Astrocyte (in vitro differentiated cells and primary cell): ENCODE results near the gene IL1R1. TPM values are rescaled to one million over a fixed set of nuclear protein-coding genes. Genes with fewer than 3 reads are reported as not detected.

ENCODE experiments used
- DNase-seq: peaks from one replicate; pipeline ENCODE4 v3.0.0-alpha.2; 2010; ENCODE audit warnings: low read depth
- FAIRE-seq: peaks from 2 replicates; lab custom pipeline; 2011; peaks lifted over from hg19 to GRCh38; lab: Jason Lieb, UNC
- H2AFZ ChIP-seq: 2 replicates; pipeline ENCODE4 v1.6.0; 2012; ENCODE audit warnings: low read depth, low read length, inconsistent platforms
- H3K27ac ChIP-seq: 2 replicates; pipeline ENCODE4 v1.5.1; 2011; ENCODE audit warnings: low read depth, low read length, inconsistent platforms
- H3K27me3 ChIP-seq: 2 replicates; pipeline ENCODE4 v1.6.0; 2011; ENCODE audit warnings: low read length, inconsistent platforms; ENCODE audit not compliant: insufficient read depth
- H3K36me3 ChIP-seq: 2 replicates; pipeline ENCODE4 v1.5.1; 2011; ENCODE audit warnings: low read length, inconsistent platforms; ENCODE audit not compliant: insufficient read depth
- H3K4me1 ChIP-seq: 2 replicates; pipeline ENCODE4 v1.5.1; 2011; ENCODE audit warnings: low read length, inconsistent platforms; ENCODE audit not compliant: insufficient read depth
- H3K4me2 ChIP-seq: 2 replicates; pipeline ENCODE4 v1.6.0; 2012; ENCODE audit warnings: low read length, inconsistent platforms
- H3K4me3 ChIP-seq: 2 replicates; pipeline ENCODE4 v1.5.1; 2011; ENCODE audit warnings: low read depth, mild to moderate bottlenecking, low read length, inconsistent platforms; ENCODE audit not compliant: insufficient read depth
- H3K79me2 ChIP-seq: 2 replicates; pipeline ENCODE4 v1.6.0; 2012; ENCODE audit warnings: mild to moderate bottlenecking, low read length, inconsistent platforms; ENCODE audit not compliant: insufficient read depth
- H3K9ac ChIP-seq: 2 replicates; pipeline ENCODE4 v1.6.0; 2012; ENCODE audit warnings: mild to moderate bottlenecking, low read length, inconsistent platforms
- H3K9me3 ChIP-seq: 2 replicates; pipeline ENCODE4 v1.5.1; 2012; ENCODE audit warnings: low read depth, mild to moderate bottlenecking, low read length, inconsistent platforms; ENCODE audit not compliant: insufficient read depth
- H4K20me1 ChIP-seq: 2 replicates; pipeline ENCODE4 v1.6.0; 2012; ENCODE audit warnings: low read length, inconsistent platforms; ENCODE audit not compliant: insufficient read depth
- H3K27ac Mint-ChIP-seq: one replicate; pipeline ENCODE4 v1.8.0; 2021; ENCODE audit warnings: mild to moderate bottlenecking, mixed read lengths; ENCODE audit not compliant: unreplicated experiment
- H3K27me3 Mint-ChIP-seq: one replicate; pipeline ENCODE4 v1.8.0; 2021; ENCODE audit warnings: low read depth, mixed read lengths; ENCODE audit not compliant: unreplicated experiment
- H3K36me3 Mint-ChIP-seq: one replicate; pipeline ENCODE4 v1.8.0; 2021; ENCODE audit warnings: low read depth, mixed read lengths; ENCODE audit not compliant: unreplicated experiment
- H3K4me1 Mint-ChIP-seq: one replicate; pipeline ENCODE4 v1.8.0; 2021; ENCODE audit warnings: low read depth, mixed read lengths; ENCODE audit not compliant: unreplicated experiment
- H3K4me3 Mint-ChIP-seq: one replicate; pipeline ENCODE4 v1.8.0; 2021; ENCODE audit warnings: mild to moderate bottlenecking, moderate library complexity, mixed read lengths; ENCODE audit not compliant: unreplicated experiment
- H3K9me3 Mint-ChIP-seq: one replicate; pipeline ENCODE4 v1.8.0; 2021; ENCODE audit warnings: mild to moderate bottlenecking, mixed read lengths; ENCODE audit not compliant: unreplicated experiment
- EZH2 ChIP-seq: IDR thresholded peaks from 2 replicates; pipeline ENCODE4 v1.6.1; 2012; ENCODE audit warnings: mild to moderate bottlenecking, low read length, inconsistent platforms; ENCODE audit not compliant: insufficient read depth
- total RNA-seq: library from RNA; stranded (reverse); gene quantifications from 2 replicates; pipeline ENCODE4 v1.2.1, GENCODE V29; 2021
- TF ChIP-seq, protein P1 (sequence below): IDR thresholded peaks from 2 replicates; pipeline ENCODE4 v1.5.1; 2011; ENCODE audit warnings: low read depth, mild to moderate bottlenecking, inconsistent platforms, low read length, moderate library complexity; ENCODE audit not compliant: insufficient read depth

Gene IL1R1
- total RNA-seq, 1 donor from 2014 or later: 7.5 TPM

- H3K36me3 Mint-ChIP-seq: no peaks in the 10 kb centered on the region
- peak overlapping the region; percentile 43 for H3K4me3 ChIP-seq
- peak overlapping the region; percentile 98 for H3K27ac ChIP-seq
- H3K36me3 ChIP-seq: no peaks in the 10 kb centered on the region
- DNase-seq (peak; percentile 94), FAIRE-seq (peak; percentile 88)
- peak overlapping the region; percentile 91 for H3K27ac Mint-ChIP-seq
- H3K79me2 ChIP-seq: no peaks in the 10 kb centered on the region
- H3K27me3 Mint-ChIP-seq: no peaks in the 10 kb centered on the region
- peaks cover 27% of the 10 kb centered on the region for H3K4me1 ChIP-seq
- H3K27me3 ChIP-seq: no peaks in the 10 kb centered on the region
- H3K4me3 Mint-ChIP-seq: no peak overlapping the region
- H4K20me1 ChIP-seq: no peaks in the 10 kb centered on the region
- peaks cover 42% of the 10 kb centered on the region for H3K4me1 Mint-ChIP-seq
- H2AFZ ChIP-seq: no peak overlapping the region
- H3K9me3 ChIP-seq: no peaks in the 10 kb centered on the region
- TF ChIP-seq, protein P1, sequence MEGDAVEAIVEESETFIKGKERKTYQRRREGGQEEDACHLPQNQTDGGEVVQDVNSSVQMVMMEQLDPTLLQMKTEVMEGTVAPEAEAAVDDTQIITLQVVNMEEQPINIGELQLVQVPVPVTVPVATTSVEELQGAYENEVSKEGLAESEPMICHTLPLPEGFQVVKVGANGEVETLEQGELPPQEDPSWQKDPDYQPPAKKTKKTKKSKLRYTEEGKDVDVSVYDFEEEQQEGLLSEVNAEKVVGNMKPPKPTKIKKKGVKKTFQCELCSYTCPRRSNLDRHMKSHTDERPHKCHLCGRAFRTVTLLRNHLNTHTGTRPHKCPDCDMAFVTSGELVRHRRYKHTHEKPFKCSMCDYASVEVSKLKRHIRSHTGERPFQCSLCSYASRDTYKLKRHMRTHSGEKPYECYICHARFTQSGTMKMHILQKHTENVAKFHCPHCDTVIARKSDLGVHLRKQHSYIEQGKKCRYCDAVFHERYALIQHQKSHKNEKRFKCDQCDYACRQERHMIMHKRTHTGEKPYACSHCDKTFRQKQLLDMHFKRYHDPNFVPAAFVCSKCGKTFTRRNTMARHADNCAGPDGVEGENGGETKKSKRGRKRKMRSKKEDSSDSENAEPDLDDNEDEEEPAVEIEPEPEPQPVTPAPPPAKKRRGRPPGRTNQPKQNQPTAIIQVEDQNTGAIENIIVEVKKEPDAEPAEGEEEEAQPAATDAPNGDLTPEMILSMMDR: no peak
- no peak for TF ChIP-seq EZH2
- H3K9ac ChIP-seq: peak overlapping the region; percentile 81
- peak overlapping the region; percentile 79 for H3K4me2 ChIP-seq
- H3K9me3 Mint-ChIP-seq: peaks cover 2% of the 10 kb centered on the region
Observed at GRCh38 chr2:102112692-102113665, 29.6 kb upstream of the IL1R1 start.

GRCh38 chr2:102114290-102114721 is 28.2 kb upstream of the IL1R1 start:
- H3K4me3 Mint-ChIP-seq: peak overlapping the region; percentile 0
- Histone ChIP-seq H3K4me3 (no peak overlapping the region), H3K9ac (peak overlapping the region; percentile 81), H3K36me3 (no peaks in the 10 kb centered on the region), H2AFZ (no peak overlapping the region), H3K27ac (peak overlapping the region; percentile 98), H3K9me3 (no peaks in the 10 kb centered on the region), H4K20me1 (no peaks in the 10 kb centered on the region), H3K4me2 (peak overlapping the region; percentile 79), H3K79me2 (no peaks in the 10 kb centered on the region), H3K27me3 (no peaks in the 10 kb centered on the region), H3K4me1 (peaks cover 26% of the 10 kb centered on the region)
- H3K9me3 Mint-ChIP-seq: peaks cover 3% of the 10 kb centered on the region
- DNase-seq: peak; percentile 100
- H3K27ac Mint-ChIP-seq: peak overlapping the region; percentile 91
- peaks cover 37% of the 10 kb centered on the region for H3K4me1 Mint-ChIP-seq
- FAIRE-seq: peak; percentile 93
- no peaks in the 10 kb centered on the region for H3K36me3 Mint-ChIP-seq
- TF ChIP-seq EZH2: no peak
- TF ChIP-seq, protein P1: no peak
- H3K27me3 Mint-ChIP-seq: no peaks in the 10 kb centered on the region
